LNCAP (cell line): ENCODE measurements around the gene NTRK3.

Source experiments
- CTCF ChIP-seq: fragments of 450-650 bp; IDR thresholded peaks from 2 replicates; pipeline ENCODE4 v1.5.1; 2017; ENCODE audit warnings: mild to moderate bottlenecking

NTRK3 gene

GRCh38 chr15:88191812-88192165 lies 64.8 kb downstream of the NTRK3 start:
- TF ChIP-seq CTCF, result no peak

GRCh38 chr15:88190232-88190631 lies 66.3 kb downstream of the NTRK3 start:
- no peak for TF ChIP-seq CTCF

- TF ChIP-seq CTCF, result no peak
These were observed 68.2 kb downstream of the NTRK3 start for GRCh38 chr15:88188300-88188699.

GRCh38 chr15:88187195-88187594 lies 69.3 kb downstream of the NTRK3 start:
- TF ChIP-seq CTCF, result no peak

- TF ChIP-seq CTCF, result no peak
These were observed 71.0 kb downstream of the NTRK3 start for GRCh38 chr15:88185584-88185983.

- no peak for TF ChIP-seq CTCF
These were observed 74.9 kb downstream of the NTRK3 start for GRCh38 chr15:88181613-88182012.

- TF ChIP-seq CTCF, result no peak
These were observed 77.0 kb downstream of the NTRK3 start for GRCh38 chr15:88179562-88179961.

GRCh38 chr15:88178631-88179030 lies 77.9 kb downstream of the NTRK3 start:
- TF ChIP-seq CTCF, result no peak
